Stimulated activated CD8-positive, alpha-beta memory T cell treated with anti-CD3 and anti-CD28 coated beads, Interleukin-2, amount 100 ng/mL, for 1 hour (primary cell): ENCODE measurements around the gene ALS2CL.

Source experiments
- DNase-seq, 2 donors: peaks; one replicate each; pipeline ENCODE4 v3.0.0-alpha.2; 2020; ENCODE audit warnings: low read depth in 2 of 2

Gene ALS2CL

GRCh38 chr3:46665763-46666452 is 27.6 kb downstream of the ALS2CL start:
- DNase-seq = no peak

- no peak for DNase-seq
Measured at GRCh38 chr3:46664971-46665762, 28.3 kb downstream of the ALS2CL start.

GRCh38 chr3:46664188-46664970 is 29.1 kb downstream of the ALS2CL start:
- no peak for DNase-seq

- no peak for DNase-seq
Measured at GRCh38 chr3:46663591-46664135, 29.8 kb downstream of the ALS2CL start.

GRCh38 chr3:46662771-46663551 is 30.5 kb downstream of the ALS2CL start:
- no peak for DNase-seq

GRCh38 chr3:46661776-46662766 is 31.4 kb downstream of the ALS2CL start:
- no peak for DNase-seq

GRCh38 chr3:46660543-46661523 is 32.6 kb downstream of the ALS2CL start:
- no peak for DNase-seq

- DNase-seq = no peak
Measured at GRCh38 chr3:46660003-46660402, 33.5 kb downstream of the ALS2CL start.

- no peak for DNase-seq
Measured at GRCh38 chr3:46659285-46659684, 34.2 kb downstream of the ALS2CL start.

- DNase-seq = no peak
Measured at GRCh38 chr3:46656778-46657556, 36.5 kb downstream of the ALS2CL start.

GRCh38 chr3:46655271-46655670 is 38.2 kb downstream of the ALS2CL start:
- DNase-seq = no peak

GRCh38 chr3:46651084-46651483 is 42.4 kb downstream of the ALS2CL start:
- DNase-seq = no peak

- DNase-seq = no peak
Measured at GRCh38 chr3:46649436-46649835, 44.0 kb downstream of the ALS2CL start.

GRCh38 chr3:46648096-46648495 is 45.4 kb downstream of the ALS2CL start:
- no peak for DNase-seq

GRCh38 chr3:46646700-46647099 is 46.8 kb downstream of the ALS2CL start:
- no peak for DNase-seq

GRCh38 chr3:46643701-46644100 is 49.8 kb downstream of the ALS2CL start:
- DNase-seq = no peak

- DNase-seq = no peak
Measured at GRCh38 chr3:46642971-46643370, 50.5 kb downstream of the ALS2CL start.

GRCh38 chr3:46640927-46641326 is 52.6 kb downstream of the ALS2CL start:
- no peak for DNase-seq
